CD4-positive, alpha-beta memory T cell (primary cell): ENCODE measurements around the gene INHBE. TPM values are rescaled to one million over a fixed set of nuclear protein-coding genes. Genes with fewer than 3 reads are reported as not detected.

Experiments
- CTCF ChIA-PET: fragments of 350-600 bp; sonication (Branson Sonifier 250); formaldehyde crosslinking; loops from one replicate; lab custom pipeline; 2021; ENCODE audit warnings: inconsistent platforms; ENCODE audit not compliant: partially characterized antibody; lab: Charles Lee
- POLR2A ChIA-PET: fragments of 350-600 bp; sonication (Branson Sonifier 250); formaldehyde crosslinking; loops from one replicate; lab custom pipeline; 2021; ENCODE audit not compliant: partially characterized antibody; lab: Charles Lee
- DNase-seq, 5 donors: peaks; one replicate each; pipeline versions ENCODE4 v3.0.0 to v3.0.0-alpha.2; 2020 to 2022; ENCODE audit warnings: mixed read lengths in 1 of 5
- H3K27ac ChIP-seq: one replicate; pipeline ENCODE4 v1.7.0; 2013; ENCODE audit warnings: low read depth, low read length
- H3K27me3 ChIP-seq: 2 replicates; pipeline ENCODE4 v1.7.0; 2013; ENCODE audit warnings: mild to moderate bottlenecking, low read length, moderate library complexity; ENCODE audit not compliant: insufficient read depth
- H3K36me3 ChIP-seq: 2 replicates; pipeline ENCODE4 v1.7.0; 2013; ENCODE audit warnings: mild to moderate bottlenecking, low read length, moderate library complexity; ENCODE audit not compliant: insufficient read depth
- H3K4me1 ChIP-seq: 2 replicates; pipeline ENCODE4 v1.7.0; 2013; ENCODE audit warnings: mild to moderate bottlenecking, low read length, moderate library complexity; ENCODE audit not compliant: insufficient read depth
- H3K4me3 ChIP-seq, 2 donors: one replicate each; pipeline ENCODE4 v1.7.0; 2013; ENCODE audit warnings: low read length in 2 of 2, mild to moderate bottlenecking in 1 of 2
- H3K9me3 ChIP-seq, 2 donors: one replicate each; pipeline ENCODE4 v1.7.0; 2013; ENCODE audit warnings: low read length in 2 of 2, control low read depth in 1 of 2; ENCODE audit not compliant: control insufficient read depth in 1 of 2
- H3K27ac Mint-ChIP-seq, 7 donors: one replicate each; pipeline ENCODE4 v1.8.0; 2020 to 2021; ENCODE audit warnings: mixed read lengths in 7 of 7, mild to moderate bottlenecking in 6 of 7, inconsistent platforms in 3 of 7, moderate library complexity in 3 of 7
- H3K27me3 Mint-ChIP-seq, 2 donors: one replicate each; pipeline ENCODE4 v1.8.0; 2020 to 2021; ENCODE audit warnings: mixed read lengths in 2 of 2
- H3K36me3 Mint-ChIP-seq, 2 donors: one replicate each; pipeline ENCODE4 v1.8.0; 2020 to 2021; ENCODE audit warnings: mixed read lengths in 2 of 2, inconsistent platforms in 1 of 2, mild to moderate bottlenecking in 1 of 2
- H3K4me1 Mint-ChIP-seq, 4 donors: one replicate each; pipeline ENCODE4 v1.8.0; 2020 to 2021; ENCODE audit warnings: mixed read lengths in 4 of 4, mild to moderate bottlenecking in 1 of 4
- H3K4me3 Mint-ChIP-seq, 8 donors: one replicate each; pipeline ENCODE4 v1.8.0; 2020 to 2021; ENCODE audit warnings: mixed read lengths in 8 of 8, mild to moderate bottlenecking in 7 of 8, moderate library complexity in 6 of 8, inconsistent platforms in 3 of 8
- H3K9me3 Mint-ChIP-seq, 8 donors: one replicate each; pipeline ENCODE4 v1.8.0; 2020 to 2021; ENCODE audit warnings: mixed read lengths in 8 of 8, mild to moderate bottlenecking in 5 of 8, inconsistent platforms in 3 of 8, moderate library complexity in 1 of 8
- intact Hi-C: fragments of 100-400 bp; cut with micrococcal nuclease; formaldehyde crosslinking; loops from one replicate; pipeline ENCODE4 v1.15.1; 2023
- polyA plus RNA-seq, 2 donors: library from polyadenylated mRNA; unstranded; fragments of 300-500 nt; fragmentation: Illumina TruSeq; gene quantifications; one replicate each; pipeline ENCODE4 v1.2.3, GENCODE V29; 2021
- total RNA-seq, 2 experiments: library from RNA; stranded (reverse); gene quantifications; one replicate each; pipeline ENCODE4 v1.2.3, GENCODE V29; 2021

INHBE gene
- total and polyA plus RNA-seq, 4 experiments from 2014 or later: not detected

DNA sequence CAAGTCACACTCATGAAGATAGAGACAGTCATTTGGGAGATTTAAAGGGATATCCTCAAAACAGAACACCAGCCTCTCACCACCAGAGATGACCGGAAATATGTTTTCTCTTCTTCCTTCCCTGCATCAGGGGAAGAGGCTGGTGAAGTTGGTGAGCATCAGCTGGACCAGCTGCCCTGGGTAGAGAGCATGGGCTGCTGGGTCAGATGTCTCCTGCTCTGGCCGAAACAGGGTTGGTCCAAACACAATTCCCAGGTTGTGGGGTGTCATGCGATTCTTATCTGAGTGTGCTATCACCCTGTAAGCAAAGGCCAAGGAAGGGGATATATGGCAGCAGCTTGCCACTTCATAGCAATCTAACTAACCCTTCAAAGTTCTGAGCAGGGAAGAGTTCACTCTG, 17.3 kb downstream of the INHBE start:
- H3K36me3 ChIP-seq: peaks cover 59% of the 10 kb centered on the region

DNA sequence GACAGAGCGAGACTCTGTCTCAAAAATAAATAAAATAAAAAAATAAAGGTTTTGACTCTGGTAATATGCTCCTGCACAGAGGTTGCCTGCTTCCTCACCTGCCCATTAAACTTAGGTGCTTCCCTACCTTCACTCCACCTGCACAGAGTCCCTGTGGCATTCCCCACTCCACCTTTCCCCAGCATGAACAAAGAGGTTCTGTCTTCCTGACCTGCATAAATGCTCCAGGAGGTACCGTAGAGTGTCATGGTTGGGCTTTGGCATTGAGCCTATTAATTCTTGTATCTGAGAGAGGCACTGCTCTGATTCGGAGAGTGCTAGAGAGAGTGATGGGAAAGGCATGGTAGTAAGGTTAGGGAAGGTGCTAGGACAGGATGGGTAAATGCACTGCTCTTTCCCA, 18.3 kb downstream of the INHBE start:
- intact Hi-C loops: no loop called here
- Mint-ChIP-seq H3K4me3 (peak overlapping the region in 6 of 8 donors; percentile 0 to 84 (median 55)), H3K27me3 (no peaks in the 10 kb centered on the region), H3K36me3 (peaks cover 49 to 75% of the 10 kb centered on the region in 2 donors), H3K9me3 (peaks cover 0 to under 1% (median 0%) of the 10 kb centered on the region in 8 donors), H3K4me1 (peaks cover 27 to 61% (median 44%) of the 10 kb centered on the region in 4 donors), H3K27ac (peak overlapping the region in 6 of 7 donors; percentile 60 to 92 (median 84))
- no peaks in the 10 kb centered on the region for H3K27me3 ChIP-seq
- peak in 1 of 5 donors; percentile 27 for DNase-seq
- peaks cover 59% of the 10 kb centered on the region for H3K36me3 ChIP-seq
- peaks cover 54% of the 10 kb centered on the region for H3K4me1 ChIP-seq
- POLR2A ChIA-PET: interaction anchor here (7.0 to 10.2 kb wide), 2 partner anchors 11 to 15 kb away, joined by 75 to 225 read pairs; partner anchors contain the start of genes GLI1 and MARS1
- CTCF ChIA-PET: interaction anchor here (1.3 to 10.7 kb wide), 4 partner anchors 11 to 30 kb away, joined by 3 to 204 read pairs (median 29); partner anchors contain the start of genes GLI1, INHBE and MARS1
- H3K27ac ChIP-seq: no peak overlapping the region
- H3K9me3 ChIP-seq: no peaks in the 10 kb centered on the region
- H3K4me3 ChIP-seq: no peak overlapping the region

More for the DNA sequence above, 17.3 kb downstream of the INHBE start:
- intact Hi-C loops: no loop called here
- Mint-ChIP-seq H3K27me3 (no peaks in the 10 kb centered on the region), H3K4me1 (peaks cover 24 to 57% (median 41%) of the 10 kb centered on the region in 4 donors), H3K27ac (peak overlapping the region in 5 of 7 donors; percentile 40 to 75 (median 68)), H3K9me3 (peaks cover 0 to 2% (median 0%) of the 10 kb centered on the region in 8 donors), H3K4me3 (peak overlapping the region in 3 of 8 donors; percentile 3 to 54 (median 13)), H3K36me3 (peaks cover 56 to 70% of the 10 kb centered on the region in 2 donors)
- H3K27ac ChIP-seq: no peak overlapping the region
- no peak for DNase-seq
- no peaks in the 10 kb centered on the region for H3K9me3 ChIP-seq
- CTCF ChIA-PET: interaction anchor here (1.3 to 1.9 kb wide), 4 partner anchors 9 to 111 kb away, joined by 4 to 15 read pairs (median 5); no protein-coding TSS in a partner anchor
- H3K4me3 ChIP-seq: no peak overlapping the region
- H3K4me1 ChIP-seq: peaks cover 48% of the 10 kb centered on the region
- POLR2A ChIA-PET: interaction anchor here (1.3 to 1.8 kb wide), 3 partner anchors 10 to 48 kb away, joined by 3 to 6 read pairs (median 4); partner anchors contain the start of gene DDIT3
- no peaks in the 10 kb centered on the region for H3K27me3 ChIP-seq

DNA sequence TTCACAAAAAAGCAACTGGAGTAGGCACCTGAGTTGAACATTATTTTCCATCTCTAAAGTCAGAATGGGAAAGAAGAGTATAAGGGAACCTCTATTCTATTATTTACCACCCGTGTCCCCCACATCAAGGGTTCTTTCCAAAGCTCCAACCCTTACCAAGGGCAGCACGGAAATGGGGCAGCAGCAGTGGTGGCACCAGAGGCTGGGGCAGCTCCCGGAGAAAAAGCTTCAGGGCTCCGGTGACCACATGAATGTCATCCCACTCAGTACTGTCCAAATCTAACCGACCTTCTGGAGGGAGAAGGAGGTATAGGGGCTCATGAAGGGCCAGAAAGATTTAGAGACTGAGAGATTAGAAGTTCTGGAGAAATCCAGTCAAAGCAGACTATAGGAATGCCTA, 18.8 kb downstream of the INHBE start:
- POLR2A ChIA-PET: interaction anchor here (7.0 to 10.2 kb wide), 2 partner anchors 12 to 14 kb away, joined by 75 to 225 read pairs; partner anchors contain the start of genes GLI1 and MARS1
- no peaks in the 10 kb centered on the region for H3K9me3 Mint-ChIP-seq
- H3K27me3 Mint-ChIP-seq: no peaks in the 10 kb centered on the region
- DNase-seq: no peak
- H3K4me1 Mint-ChIP-seq: peaks cover 31 to 64% (median 48%) of the 10 kb centered on the region in 4 donors
- no peak overlapping the region for H3K4me3 ChIP-seq
- peak overlapping the region; percentile 60 to 92 (median 82) for H3K27ac Mint-ChIP-seq
- peaks cover 46 to 75% of the 10 kb centered on the region in 2 donors for H3K36me3 Mint-ChIP-seq
- peak overlapping the region in 7 of 8 donors; percentile 14 to 85 (median 78) for H3K4me3 Mint-ChIP-seq
- H3K4me1 ChIP-seq: peaks cover 59% of the 10 kb centered on the region
- H3K27ac ChIP-seq: no peak overlapping the region
- H3K27me3 ChIP-seq: no peaks in the 10 kb centered on the region
- H3K36me3 ChIP-seq: peaks cover 59% of the 10 kb centered on the region
- H3K9me3 ChIP-seq: no peaks in the 10 kb centered on the region
- CTCF ChIA-PET: interaction anchor here (1.3 to 10.7 kb wide), 5 partner anchors 11 to 30 kb away, joined by 3 to 204 read pairs (median 29); partner anchors contain the start of genes GLI1, INHBE and MARS1
- intact Hi-C loops: no loop called here

DNA sequence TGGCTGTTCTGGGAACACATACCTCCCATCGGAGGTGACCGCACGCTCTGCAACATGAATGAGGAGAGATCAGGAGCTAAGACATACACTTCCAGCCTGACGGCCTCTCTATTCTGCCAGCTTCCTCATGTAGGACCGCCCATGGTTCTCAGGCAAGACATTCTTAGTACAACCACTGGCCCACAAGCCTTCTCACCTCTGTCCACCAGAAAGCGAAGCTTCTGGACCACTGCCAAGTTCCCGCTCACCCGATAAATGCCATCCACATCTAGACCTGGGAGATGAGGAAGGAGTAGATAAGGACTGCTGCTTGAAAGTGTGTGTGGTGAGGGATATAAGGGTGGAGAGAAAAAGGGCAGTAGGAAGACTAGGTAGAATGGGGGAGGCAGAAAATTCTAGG, 19.3 kb downstream of the INHBE start:
- Mint-ChIP-seq H3K4me1 (peaks cover 37 to 70% (median 53%) of the 10 kb centered on the region in 4 donors), H3K27me3 (no peaks in the 10 kb centered on the region), H3K27ac (peak overlapping the region; percentile 60 to 94 (median 82)), H3K36me3 (peaks cover 42 to 70% of the 10 kb centered on the region in 2 donors), H3K9me3 (peaks cover 0 to 3% (median 0%) of the 10 kb centered on the region in 8 donors), H3K4me3 (peak overlapping the region; percentile 71 to 85 (median 79))
- no peak for DNase-seq
- H3K9me3 ChIP-seq: no peaks in the 10 kb centered on the region
- POLR2A ChIA-PET: interaction anchor here (1.3 to 10.2 kb wide), 4 partner anchors 12 to 267 kb away, joined by 3 to 225 read pairs (median 78); partner anchors contain the start of genes DDIT3, GLI1 and MARS1
- peaks cover 54% of the 10 kb centered on the region for H3K36me3 ChIP-seq
- CTCF ChIA-PET: interaction anchor here (1.3 to 10.7 kb wide), 5 partner anchors 10 to 29 kb away, joined by 3 to 204 read pairs (median 29); partner anchors contain the start of genes GLI1, INHBE and MARS1
- H3K4me3 ChIP-seq: no peak overlapping the region
- H3K27me3 ChIP-seq: no peaks in the 10 kb centered on the region
- peaks cover 64% of the 10 kb centered on the region for H3K4me1 ChIP-seq
- intact Hi-C loops: no loop called here
- no peak overlapping the region for H3K27ac ChIP-seq

DNA sequence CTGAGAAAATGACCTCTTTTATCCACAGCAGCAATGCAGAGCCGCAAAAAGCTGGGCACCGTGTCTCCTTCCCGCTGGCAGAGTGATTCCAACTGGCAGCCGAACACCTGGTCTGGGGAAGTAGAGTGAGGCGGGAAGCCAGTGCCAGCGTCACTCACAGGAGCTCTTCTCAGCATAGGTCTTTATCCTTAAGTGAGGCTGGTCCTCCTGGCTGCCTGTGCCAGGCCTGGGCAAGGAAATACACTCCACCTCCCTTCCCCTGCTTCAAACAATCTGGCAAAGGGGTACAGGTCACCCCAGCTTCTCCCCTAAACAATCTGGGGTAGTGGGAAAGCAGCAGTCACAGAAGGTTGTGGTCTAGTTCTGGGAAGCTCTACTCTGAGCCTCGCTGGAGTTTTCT, 19.8 kb downstream of the INHBE start:
- Mint-ChIP-seq H3K27ac (peak overlapping the region; percentile 60 to 94 (median 82)), H3K36me3 (peaks cover 42 to 65% of the 10 kb centered on the region in 2 donors), H3K4me1 (peaks cover 41 to 74% (median 57%) of the 10 kb centered on the region in 4 donors), H3K4me3 (peak overlapping the region; percentile 68 to 85 (median 79)), H3K9me3 (peaks cover 0 to 3% (median 0%) of the 10 kb centered on the region in 8 donors), H3K27me3 (no peaks in the 10 kb centered on the region)
- no peak overlapping the region for H3K4me3 ChIP-seq
- peaks cover 69% of the 10 kb centered on the region for H3K4me1 ChIP-seq
- H3K27ac ChIP-seq: no peak overlapping the region
- ChIA-PET POLR2A (interaction anchor here (1.3 to 10.2 kb wide), 4 partner anchors 12 to 267 kb away, joined by 3 to 225 read pairs (median 78); partner anchors contain the start of genes DDIT3, GLI1 and MARS1), CTCF (interaction anchor here (1.5 to 10.7 kb wide), 5 partner anchors 10 to 110 kb away, joined by 4 to 204 read pairs (median 29); partner anchors contain the start of genes GLI1, INHBE and MARS1)
- no peaks in the 10 kb centered on the region for H3K9me3 ChIP-seq
- intact Hi-C loops: loop anchor here (5.0 kb wide), 1 partner anchor 267 kb away; no protein-coding TSS in a partner anchor
- H3K27me3 ChIP-seq: no peaks in the 10 kb centered on the region
- no peak for DNase-seq
- peaks cover 50% of the 10 kb centered on the region for H3K36me3 ChIP-seq

DNA sequence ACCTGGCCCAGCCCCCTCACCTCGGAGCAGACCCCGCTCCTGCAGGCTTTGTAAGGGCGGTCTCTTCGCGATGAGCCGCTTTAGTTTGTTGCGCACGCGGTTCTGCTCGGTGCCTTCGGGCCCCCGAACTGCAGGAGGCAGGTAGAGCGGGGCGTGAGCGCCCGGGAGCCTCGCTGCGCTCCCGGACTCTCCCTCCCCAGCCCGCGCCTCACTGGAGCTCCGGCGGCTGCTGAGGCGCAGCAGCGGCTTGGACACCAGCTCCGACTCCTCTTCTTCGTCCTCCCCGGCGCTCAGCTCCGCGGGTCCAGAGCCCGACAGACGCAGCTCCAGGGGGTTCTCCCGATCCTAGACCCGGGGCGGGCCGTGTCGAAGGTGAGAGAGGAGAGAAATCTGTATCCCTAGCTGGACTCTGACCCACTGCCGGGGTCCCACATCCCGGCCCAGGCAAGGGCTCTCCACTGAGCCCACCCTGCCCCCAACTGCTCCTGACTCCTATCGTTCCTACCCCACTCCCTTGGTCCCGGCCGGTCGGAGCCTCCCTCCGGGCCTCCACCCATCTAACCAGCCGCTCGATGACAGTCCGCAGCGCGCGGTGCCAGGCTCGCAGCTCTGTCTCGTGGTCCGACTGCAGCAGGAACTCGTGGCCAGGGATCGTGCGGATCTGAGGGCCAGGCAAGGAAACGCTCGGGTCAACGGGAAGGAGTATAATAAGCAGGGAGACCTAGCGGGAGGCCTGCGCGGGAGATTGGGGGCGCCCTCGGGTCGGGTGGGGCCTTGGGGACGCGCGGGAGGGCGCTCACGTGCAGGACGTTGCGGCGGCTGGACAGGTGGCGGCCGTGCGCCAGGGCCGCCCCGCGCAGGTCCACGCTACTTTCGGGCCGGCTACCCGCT, 20.4 kb downstream of the INHBE start:
- Mint-ChIP-seq H3K27ac (peak overlapping the region in 3 of 7 donors; percentile 98 to 100 (median 99)), H3K27me3 (no peaks in the 10 kb centered on the region), H3K4me1 (peaks cover 45 to 81% (median 63%) of the 10 kb centered on the region in 4 donors), H3K9me3 (peaks cover 0 to 3% (median 0%) of the 10 kb centered on the region in 8 donors), H3K36me3 (peaks cover 42 to 64% of the 10 kb centered on the region in 2 donors), H3K4me3 (peak overlapping the region; percentile 46 to 99 (median 98))
- no peaks in the 10 kb centered on the region for H3K27me3 ChIP-seq
- H3K36me3 ChIP-seq: peaks cover 43% of the 10 kb centered on the region
- ChIA-PET CTCF (interaction anchor here (0.6 to 10.7 kb wide), 9 partner anchors 9 to 109 kb away, joined by 3 to 204 read pairs (median 4); partner anchors contain the start of genes GLI1, INHBE and MARS1), POLR2A (interaction anchor here (1.3 to 10.2 kb wide), 5 partner anchors 13 to 266 kb away, joined by 3 to 225 read pairs (median 75); partner anchors contain the start of genes DDIT3, GLI1 and MARS1)
- H3K4me1 ChIP-seq: peaks cover 75% of the 10 kb centered on the region
- H3K4me3 ChIP-seq: peak overlapping the region; percentile 91 to 97
- peak in 1 of 5 donors; percentile 27 for DNase-seq
- intact Hi-C loops: loop anchor here (2.0 to 5.0 kb wide), 2 partner anchors 71 to 267 kb away; partner anchors contain the start of gene DCTN2
- H3K27ac ChIP-seq: peak overlapping the region; percentile 86
- H3K9me3 ChIP-seq: no peaks in the 10 kb centered on the region
